HG02642 (cell line): ENCODE measurements around the gene ABHD2.
A peak's percentile ranks its signal among the peaks of the same experiment; 100 is the strongest.
"Not testable (repeated sequence)": the region's sequence is repeated elsewhere in the genome, so short reads cannot be mapped to it uniquely, and the experiment has no call there.

Experiments
- ATAC-seq: cut with Tn5 transposase; IDR thresholded peaks from one replicate; pipeline ENCODE4 v1.9.1; 2021; ENCODE audit warnings: mild to moderate bottlenecking; ENCODE audit not compliant: unreplicated experiment, poor library complexity

The ABHD2 gene

GRCh38 chr15:89117790-89118189, 29.5 kb downstream of the ABHD2 start:
- no peak for ATAC-seq

GRCh38 chr15:89118481-89118989, 30.3 kb downstream of the ABHD2 start:
- no peak for ATAC-seq

DNA sequence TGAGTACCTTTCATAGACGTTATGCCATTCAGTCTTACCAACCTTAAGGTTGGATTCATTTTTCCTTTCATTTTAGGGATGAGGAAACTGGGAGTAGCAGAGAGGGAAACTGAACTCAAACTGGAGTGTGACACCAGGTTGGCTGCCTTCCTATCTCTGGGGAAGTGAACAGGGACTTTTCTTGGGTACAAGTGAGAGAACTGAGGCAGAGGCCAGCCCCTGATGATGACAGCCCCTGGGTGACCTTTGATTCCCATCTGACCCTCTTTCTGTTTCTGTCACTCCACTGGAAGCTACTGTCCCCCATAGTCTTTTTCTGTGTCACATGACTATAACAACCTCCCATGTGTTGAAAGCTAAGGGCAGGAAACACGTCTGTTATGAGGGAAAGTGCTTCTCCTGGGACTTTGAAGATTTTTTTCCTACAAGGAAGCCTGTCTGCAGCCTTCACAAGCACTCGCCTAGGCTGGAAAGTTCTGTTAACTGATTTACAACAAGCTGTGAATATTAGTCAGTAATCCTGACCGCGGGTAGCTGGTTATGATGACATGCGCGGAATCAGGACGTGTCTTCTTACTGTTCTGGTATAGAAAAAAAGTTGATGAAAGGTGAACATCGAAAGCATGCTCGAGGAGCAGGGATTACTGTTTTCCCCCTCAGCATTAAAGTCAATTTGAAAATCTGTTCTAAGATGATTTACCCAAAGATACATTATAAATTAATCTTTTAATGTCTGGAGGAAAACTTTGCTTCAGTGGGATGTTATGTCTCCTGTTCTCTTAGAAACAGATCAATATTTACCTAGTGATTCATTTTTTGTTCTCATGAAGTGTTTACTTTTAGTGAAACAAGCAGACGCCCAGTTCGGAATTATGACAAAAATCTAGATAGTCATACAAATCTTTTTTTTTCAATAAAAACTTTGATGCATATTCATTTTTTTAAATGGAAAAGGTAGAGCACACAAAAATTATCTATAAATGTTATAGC, 31.5 kb downstream of the ABHD2 start:
- no peak for ATAC-seq

GRCh38 chr15:89120479-89121000, 32.3 kb downstream of the ABHD2 start:
- not testable (repeated sequence) for ATAC-seq

GRCh38 chr15:89121414-89121813, 33.2 kb downstream of the ABHD2 start:
- no peak for ATAC-seq

DNA sequence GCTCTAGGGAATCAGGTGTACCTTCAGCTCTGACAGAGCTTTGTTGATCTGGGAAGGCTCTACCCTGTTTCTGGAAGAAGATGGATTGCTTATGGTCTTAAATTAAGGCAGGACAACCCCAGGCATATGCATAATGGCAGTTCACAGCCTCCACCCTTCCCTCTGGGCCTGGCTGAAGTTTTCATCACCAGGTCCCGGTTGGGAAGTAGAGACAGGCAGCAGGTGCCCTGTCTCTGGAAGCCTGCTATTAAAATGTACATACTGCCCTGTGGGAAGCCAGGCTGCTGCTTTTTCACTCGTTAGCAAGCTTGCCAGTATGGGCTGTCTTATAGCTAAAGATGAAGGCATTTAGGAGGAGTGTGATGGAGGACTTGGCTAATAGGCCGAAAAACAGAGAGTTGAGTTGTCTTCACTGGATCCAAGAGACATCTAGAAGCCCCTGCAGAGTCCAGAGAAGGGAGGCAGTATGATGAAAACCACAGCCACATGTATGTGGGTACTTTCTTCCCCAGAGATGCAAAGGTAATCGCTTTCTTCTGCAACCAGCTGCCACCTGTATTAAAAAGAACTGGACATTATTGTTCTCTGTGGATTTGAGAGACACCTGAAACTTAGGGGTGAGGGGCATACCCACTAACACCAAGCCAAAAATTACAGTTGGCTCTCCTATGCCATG, 34.4 kb downstream of the ABHD2 start:
- no peak for ATAC-seq

GRCh38 chr15:89123181-89123525, 34.9 kb downstream of the ABHD2 start:
- ATAC-seq, result no peak

DNA sequence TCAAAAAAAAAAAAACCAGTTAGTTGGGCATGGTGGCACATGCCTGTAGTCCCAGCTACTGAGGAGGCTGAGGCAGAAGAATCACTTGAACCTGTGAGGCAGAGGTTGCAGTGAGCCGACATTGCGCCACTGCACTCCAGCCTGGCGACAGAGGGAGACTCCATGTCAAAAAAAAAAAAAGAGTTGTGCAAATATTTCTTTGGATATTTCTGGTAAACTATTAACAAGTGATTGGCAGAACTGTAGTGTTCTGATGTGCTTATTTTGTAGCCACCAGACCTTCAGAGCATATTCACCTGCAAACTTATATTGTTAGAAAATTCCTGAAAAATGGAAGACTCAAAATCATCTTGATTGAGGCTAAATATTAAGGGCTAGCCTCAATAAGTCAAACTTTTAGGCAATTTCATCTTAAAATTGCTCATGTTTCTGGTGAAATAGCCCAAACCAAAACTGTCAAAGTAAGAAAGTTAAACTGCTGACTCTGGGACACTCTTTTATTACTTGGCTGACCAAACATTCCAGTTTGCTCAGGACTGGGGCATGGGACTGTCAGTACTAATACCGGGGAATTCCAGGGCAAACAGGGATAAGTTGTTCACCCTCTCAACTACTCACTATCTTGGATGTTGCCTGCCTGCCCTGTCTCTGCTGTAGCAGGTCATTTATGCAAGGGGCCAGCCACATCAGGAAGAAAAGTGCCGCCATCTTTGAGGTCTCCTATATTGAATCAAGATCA, 37.0 kb downstream of the ABHD2 start:
- ATAC-seq, result no peak

- ATAC-seq, result no peak
Measured at GRCh38 chr15:89126009-89126408, 37.8 kb downstream of the ABHD2 start.

DNA sequence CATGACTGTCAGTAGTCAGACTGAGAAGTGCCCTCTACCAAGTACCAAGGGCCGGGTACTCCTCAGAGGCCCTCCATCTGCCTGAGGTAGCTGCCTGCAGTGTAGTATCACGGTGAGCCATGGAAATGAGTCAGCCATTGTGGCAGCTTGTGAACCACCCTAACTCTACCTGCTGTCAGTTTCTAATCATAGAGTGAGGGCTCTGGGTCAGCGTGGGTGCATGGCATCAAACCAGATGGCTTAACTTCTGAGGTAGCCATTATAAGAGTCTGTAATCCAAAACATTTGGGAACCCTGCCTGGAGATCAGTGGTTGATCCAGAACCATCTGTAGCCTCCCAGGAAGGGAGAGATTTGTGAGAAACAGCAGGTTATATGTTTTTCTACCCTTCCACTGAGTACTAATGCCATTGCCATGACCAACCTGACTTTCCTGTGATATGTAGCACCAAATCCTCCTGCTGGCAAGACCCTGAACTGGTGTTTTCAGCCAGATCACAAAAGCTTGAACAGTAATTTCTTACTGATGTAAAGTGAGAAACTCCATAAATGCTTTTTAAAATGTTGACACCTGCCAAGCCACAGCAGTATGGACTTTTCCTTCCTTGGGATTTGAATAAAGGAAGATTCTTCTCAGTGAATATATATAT, 38.9 kb downstream of the ABHD2 start:
- no peak for ATAC-seq

GRCh38 chr15:89128320-89129122, 40.3 kb downstream of the ABHD2 start:
- no peak for ATAC-seq

DNA sequence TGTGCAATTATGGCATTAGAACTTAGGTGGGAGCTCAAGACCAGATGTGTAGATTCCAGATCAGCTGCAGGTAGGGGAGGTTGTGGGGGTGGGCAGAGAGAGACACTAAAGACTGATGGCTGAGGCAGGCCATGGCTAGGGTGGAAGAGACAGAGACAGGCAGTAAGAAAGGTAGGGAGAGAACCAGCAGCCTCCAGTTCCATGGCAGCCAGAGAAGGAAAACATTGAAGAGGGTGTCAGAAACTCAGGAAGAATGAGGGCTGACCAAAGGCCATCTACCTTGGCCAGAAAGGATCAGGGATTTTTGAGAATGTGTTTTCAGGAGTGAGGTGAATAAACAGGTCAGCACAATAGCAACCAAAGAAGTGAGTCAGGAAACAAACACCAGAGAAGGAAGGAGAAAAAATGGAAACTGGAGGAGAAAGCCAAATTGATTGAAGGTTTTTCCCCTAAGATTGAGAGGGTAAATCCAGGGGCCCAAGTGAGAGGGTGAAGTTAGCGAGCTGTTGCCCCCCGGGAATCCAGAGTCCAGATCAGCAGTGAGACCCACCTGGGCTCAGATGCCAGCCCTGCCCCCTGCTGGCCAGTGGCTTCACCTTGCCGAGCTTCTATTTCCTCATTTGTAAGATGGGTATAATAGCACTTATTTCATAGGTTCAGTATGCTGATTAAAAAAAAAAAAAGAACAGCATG, 41.0 kb downstream of the ABHD2 start:
- ATAC-seq, result no peak

DNA sequence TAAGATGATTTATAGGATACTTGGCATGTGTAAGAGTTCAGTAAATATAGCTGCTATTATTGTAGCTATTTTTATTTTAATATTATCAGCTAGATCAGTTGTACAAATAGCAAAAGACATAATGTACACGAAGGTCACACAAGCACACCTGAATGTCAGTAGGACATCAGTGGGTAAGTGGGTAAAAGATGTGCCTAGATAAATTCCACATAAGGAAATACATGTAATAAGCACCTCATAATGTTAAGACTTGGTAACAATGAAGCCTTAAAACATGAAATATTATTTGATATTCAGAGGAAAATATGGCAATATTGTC, 41.5 kb downstream of the ABHD2 start:
- ATAC-seq, result no peak

DNA sequence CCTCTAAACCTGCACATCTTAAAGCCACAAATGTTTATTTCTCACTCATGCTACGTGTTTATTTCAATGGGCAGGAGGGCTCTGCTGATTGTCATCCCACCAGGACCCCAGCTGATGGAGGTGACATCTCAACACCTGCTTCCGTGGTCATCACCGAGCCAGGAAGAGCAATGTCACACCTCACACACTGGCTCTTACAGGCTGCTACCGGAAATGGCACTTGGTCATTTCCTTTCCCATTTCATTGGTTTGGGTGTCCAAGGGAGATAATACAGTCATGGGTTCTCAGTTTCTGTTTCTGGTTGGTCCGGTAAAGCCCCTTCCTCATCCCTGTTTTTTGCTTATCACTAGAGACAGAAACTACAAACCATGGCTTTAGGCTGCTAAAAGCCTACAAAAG, 41.9 kb downstream of the ABHD2 start:
- ATAC-seq, result peak; percentile 65

DNA sequence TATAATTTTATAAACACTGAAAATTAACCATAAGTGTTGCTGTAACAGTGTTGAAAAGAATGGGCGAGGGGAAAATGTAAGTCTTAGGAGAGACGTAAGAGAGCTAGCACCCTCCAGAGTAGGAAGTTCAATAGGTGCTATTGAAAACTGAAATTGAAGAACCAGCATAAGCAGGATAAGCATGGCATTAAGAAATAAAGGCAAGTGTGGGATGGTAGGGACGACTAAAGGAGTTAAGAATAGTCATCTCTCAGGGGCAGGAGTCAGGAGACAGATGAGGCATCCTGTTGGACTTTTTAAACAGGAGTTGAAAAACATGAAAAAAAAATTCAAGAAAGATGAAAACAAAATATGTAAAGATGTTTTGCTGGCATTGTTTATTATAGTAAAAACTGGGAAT, 43.5 kb downstream of the ABHD2 start:
- no peak for ATAC-seq

GRCh38 chr15:89132611-89133507, 44.6 kb downstream of the ABHD2 start:
- ATAC-seq, result no peak

GRCh38 chr15:89135387-89136077, 47.3 kb downstream of the ABHD2 start:
- not testable (repeated sequence) for ATAC-seq
